T-helper 1 cell treated with Interleukin-12 subunit alpha and Interleukin-12 subunit beta and Interleukin-4 antibody, amounts not matched to agents 30 μg/mL and 1 μg/mL, for 36 hours (primary cell): ENCODE data around the gene TNRC6B.
"Not testable (repeated sequence)": the region's sequence is repeated elsewhere in the genome, so short reads cannot be mapped to it uniquely, and the experiment has no call there.

ENCODE experiments used
- H3K27ac Mint-ChIP-seq: one replicate; pipeline ENCODE4 v1.8.0; 2021; ENCODE audit warnings: mild to moderate bottlenecking, mixed read lengths
- H3K27me3 Mint-ChIP-seq: one replicate; pipeline ENCODE4 v1.8.0; 2021; ENCODE audit warnings: low read depth, mixed read lengths
- H3K36me3 Mint-ChIP-seq: one replicate; pipeline ENCODE4 v1.8.0; 2021; ENCODE audit warnings: low read depth, mixed read lengths
- H3K4me1 Mint-ChIP-seq: one replicate; pipeline ENCODE4 v1.8.0; 2021; ENCODE audit warnings: low read depth, mixed read lengths
- H3K4me3 Mint-ChIP-seq: one replicate; pipeline ENCODE4 v1.8.0; 2021; ENCODE audit warnings: mild to moderate bottlenecking, moderate library complexity, mixed read lengths
- H3K9me3 Mint-ChIP-seq: one replicate; pipeline ENCODE4 v1.8.0; 2021; ENCODE audit warnings: mixed read lengths

TNRC6B gene

DNA sequence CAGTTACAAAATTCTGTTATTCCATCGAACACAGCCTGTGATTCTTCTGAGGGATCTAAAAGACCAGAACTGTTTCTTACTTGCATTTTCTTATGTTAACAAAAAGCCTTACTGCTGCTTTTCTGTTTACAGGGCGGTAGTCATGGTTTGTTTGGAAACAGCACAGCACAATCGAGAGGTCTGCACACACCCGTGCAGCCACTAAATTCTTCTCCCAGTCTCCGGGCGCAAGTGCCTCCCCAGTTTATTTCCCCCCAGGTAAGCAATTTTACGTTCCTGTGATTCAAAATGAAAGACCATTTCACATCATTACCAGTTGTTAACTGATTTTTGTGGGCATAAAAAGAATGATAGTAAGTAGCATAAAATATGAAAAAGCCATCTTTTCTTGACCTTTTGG is 107.8 kb downstream of the TNRC6B start:
- Mint-ChIP-seq H3K4me3 (no peak overlapping the region), H3K9me3 (no peaks in the 10 kb centered on the region), H3K4me1 (peaks cover 26% of the 10 kb centered on the region), H3K36me3 (peaks cover 50% of the 10 kb centered on the region), H3K27ac (no peak overlapping the region), H3K27me3 (no peaks in the 10 kb centered on the region)

DNA sequence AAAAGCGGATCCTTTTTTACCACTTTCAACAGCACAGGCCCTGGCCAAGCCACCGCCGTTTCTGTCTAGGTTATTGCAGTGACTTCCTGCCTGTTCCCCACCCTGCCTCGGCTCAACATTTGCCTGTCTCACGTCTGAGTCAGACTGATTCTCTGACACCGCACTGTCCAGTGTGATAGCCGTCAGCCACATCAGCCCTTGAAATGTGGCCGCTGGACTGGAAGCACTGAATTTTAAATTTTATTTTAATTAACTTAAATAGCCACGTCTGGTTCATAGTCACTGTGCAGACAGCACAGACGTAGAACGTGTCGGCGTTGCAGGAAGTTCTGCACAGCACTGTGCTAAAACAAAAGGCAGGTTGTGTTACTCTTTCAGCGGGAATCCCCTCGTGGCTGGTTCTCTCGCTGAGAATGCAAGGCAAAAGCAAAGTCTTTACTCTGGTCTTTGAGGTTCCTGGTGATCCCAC is 112.3 kb downstream of the TNRC6B start:
- peaks cover 40% of the 10 kb centered on the region for H3K36me3 Mint-ChIP-seq

DNA sequence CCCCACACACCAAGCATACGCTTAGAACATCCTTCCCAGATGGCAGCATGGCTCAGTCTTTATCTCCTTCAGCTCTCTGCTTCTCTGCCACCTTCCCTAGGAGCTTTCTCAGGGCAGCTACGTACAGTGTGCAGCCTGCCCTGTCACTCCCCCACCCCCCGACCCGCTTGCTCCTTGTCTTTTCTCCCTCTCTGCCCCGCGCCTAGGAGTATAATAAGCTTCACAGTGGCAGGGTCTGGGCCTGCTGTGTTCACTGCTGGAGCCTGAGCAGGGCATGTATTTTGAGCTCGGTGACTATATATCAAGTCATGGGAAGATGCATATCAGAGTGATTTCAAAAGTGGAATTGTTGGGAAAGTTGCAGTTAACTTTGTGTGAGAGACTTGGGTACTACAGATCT is 112.8 kb downstream of the TNRC6B start:
- Mint-ChIP-seq H3K4me3 (peak overlapping the region; percentile 73), H3K4me1 (peaks cover 36% of the 10 kb centered on the region), H3K27ac (peak overlapping the region; percentile 95), H3K9me3 (no peaks in the 10 kb centered on the region), H3K36me3 (peaks cover 40% of the 10 kb centered on the region), H3K27me3 (no peaks in the 10 kb centered on the region)

More for the DNA sequence above, 112.3 kb downstream of the TNRC6B start:
- no peaks in the 10 kb centered on the region for H3K9me3 Mint-ChIP-seq
- H3K27me3 Mint-ChIP-seq = no peaks in the 10 kb centered on the region
- H3K4me1 Mint-ChIP-seq = peaks cover 38% of the 10 kb centered on the region
- peak overlapping the region; percentile 73 for H3K4me3 Mint-ChIP-seq
- H3K27ac Mint-ChIP-seq = peak overlapping the region; percentile 95

DNA sequence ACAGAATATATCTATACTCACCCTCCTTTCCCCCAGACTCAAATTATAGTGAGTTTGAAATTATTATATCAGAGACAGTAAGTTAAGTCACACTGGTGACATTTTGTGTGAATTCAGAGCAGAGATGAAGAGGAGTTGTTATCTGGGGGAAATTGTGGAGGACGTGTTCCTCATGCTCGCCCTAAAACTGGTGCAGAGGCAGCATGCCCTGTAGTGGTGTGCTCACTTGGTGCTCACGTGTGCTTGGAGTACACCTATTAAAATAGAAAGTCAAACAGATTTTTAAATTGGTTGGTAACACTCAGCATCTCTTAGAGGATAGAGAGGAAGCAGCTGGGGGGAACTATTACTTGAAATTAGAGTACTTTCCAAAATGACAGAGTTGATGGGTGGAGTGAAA is 117.0 kb downstream of the TNRC6B start:
- H3K36me3 Mint-ChIP-seq = peaks cover 30% of the 10 kb centered on the region
- H3K27ac Mint-ChIP-seq = peak overlapping the region; percentile 8
- no peak overlapping the region for H3K4me3 Mint-ChIP-seq
- H3K27me3 Mint-ChIP-seq = no peaks in the 10 kb centered on the region
- H3K9me3 Mint-ChIP-seq = no peaks in the 10 kb centered on the region
- peaks cover 24% of the 10 kb centered on the region for H3K4me1 Mint-ChIP-seq

DNA sequence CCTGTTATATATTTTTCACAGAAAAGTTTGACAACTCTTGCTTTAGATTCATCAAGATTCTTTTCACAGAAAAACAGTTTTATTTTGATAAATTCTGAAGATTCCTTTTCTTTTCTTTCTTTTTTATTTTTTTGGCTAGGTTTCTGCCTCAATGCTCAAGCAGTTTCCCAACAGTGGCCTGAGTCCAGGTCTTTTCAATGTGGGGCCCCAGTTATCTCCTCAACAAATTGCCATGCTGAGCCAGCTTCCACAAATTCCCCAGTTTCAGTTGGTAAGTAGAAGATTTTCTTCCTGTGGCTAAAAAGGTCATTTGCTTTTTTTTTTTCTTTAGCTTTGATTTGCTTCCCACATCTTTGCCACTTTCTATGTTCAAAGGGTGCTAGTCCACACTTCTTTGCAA is 122.6 kb downstream of the TNRC6B start:
- Mint-ChIP-seq H3K36me3 (peaks cover 35% of the 10 kb centered on the region), H3K27me3 (no peaks in the 10 kb centered on the region), H3K27ac (no peak overlapping the region), H3K9me3 (no peaks in the 10 kb centered on the region), H3K4me3 (no peak overlapping the region), H3K4me1 (peaks cover 14% of the 10 kb centered on the region)

DNA sequence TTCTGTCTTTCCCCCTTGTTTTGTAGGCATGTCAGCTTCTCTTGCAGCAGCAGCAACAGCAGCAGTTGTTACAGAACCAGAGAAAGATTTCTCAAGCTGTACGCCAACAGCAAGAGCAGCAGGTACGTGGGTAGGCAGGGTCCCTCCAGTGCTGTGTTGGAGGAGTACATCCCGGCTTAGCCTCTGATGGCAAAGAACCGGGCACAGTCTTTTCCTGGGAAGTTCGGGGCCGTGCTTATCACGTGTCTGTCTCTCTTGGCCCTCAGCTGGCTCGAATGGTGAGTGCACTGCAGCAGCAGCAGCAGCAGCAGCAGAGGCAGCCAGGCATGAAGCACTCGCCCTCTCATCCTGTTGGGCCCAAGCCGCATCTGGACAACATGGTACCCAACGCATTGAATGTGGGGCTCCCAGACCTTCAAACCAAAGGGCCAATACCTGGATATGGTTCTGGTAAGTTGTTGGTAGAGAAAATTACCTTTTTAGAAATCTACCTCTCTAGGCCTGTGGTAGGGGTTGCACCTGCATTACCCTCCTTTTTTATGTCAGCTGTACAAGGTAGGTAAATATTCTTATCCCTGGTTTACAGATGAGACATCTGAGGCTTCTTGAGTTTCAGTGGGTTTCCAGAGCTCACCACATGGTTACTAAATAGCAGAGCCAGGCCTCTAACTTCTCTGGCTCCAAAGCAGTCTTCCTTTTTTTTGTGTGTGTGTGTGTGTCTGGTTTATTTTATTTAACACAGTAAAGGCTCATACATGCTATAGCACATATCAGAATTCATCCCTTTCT is 123.4 kb downstream of the TNRC6B start:
- no peaks in the 10 kb centered on the region for H3K9me3 Mint-ChIP-seq
- no peaks in the 10 kb centered on the region for H3K27me3 Mint-ChIP-seq
- H3K27ac Mint-ChIP-seq = no peak overlapping the region
- H3K4me1 Mint-ChIP-seq = peaks cover 16% of the 10 kb centered on the region
- H3K36me3 Mint-ChIP-seq = peaks cover 30% of the 10 kb centered on the region
- H3K4me3 Mint-ChIP-seq = no peak overlapping the region

DNA sequence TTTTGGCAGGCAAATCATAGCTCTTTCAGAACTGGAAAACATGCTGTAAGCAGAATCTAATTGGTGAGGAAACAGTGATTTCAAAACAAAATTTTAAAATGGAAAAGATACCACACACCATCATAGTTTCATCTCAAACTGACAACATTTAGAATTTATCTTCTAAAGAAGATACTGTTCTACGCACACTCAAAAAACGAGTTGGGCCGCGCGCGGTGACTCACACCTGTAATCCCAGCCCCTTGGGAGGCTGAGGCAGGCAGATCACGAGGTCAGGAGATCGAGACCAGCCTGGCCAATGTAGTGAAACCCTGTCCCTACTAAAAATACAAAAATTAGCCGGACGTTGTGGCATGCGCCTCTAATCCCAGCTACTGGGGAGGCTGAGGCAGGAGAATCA is 124.4 kb downstream of the TNRC6B start:
- no peak overlapping the region for H3K27ac Mint-ChIP-seq
- H3K9me3 Mint-ChIP-seq = no peaks in the 10 kb centered on the region

DNA sequence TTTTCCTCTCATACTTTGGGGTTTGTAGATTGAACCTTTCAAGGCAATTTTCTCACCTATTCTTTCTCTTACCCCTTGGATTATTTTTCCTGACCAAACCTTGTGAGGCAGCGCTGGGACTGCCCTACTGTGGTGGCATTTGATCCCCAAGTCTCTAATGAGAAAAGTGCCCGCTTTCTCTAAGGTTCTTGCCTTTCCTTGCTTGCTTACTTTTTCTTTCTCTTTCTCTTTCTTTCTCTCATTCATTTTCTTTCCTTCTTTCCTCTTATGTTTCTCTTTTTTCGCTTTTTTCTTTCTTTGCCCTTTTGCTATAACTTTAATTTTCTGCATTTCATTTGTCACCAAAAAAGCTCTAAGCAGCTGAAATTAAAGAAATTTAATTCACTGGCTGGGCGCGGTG is 127.9 kb downstream of the TNRC6B start:
- Mint-ChIP-seq H3K27ac (no peak overlapping the region), H3K36me3 (peaks cover 42% of the 10 kb centered on the region), H3K4me1 (peaks cover 24% of the 10 kb centered on the region), H3K9me3 (no peaks in the 10 kb centered on the region), H3K27me3 (no peaks in the 10 kb centered on the region), H3K4me3 (no peak overlapping the region)

More for the DNA sequence above, 124.4 kb downstream of the TNRC6B start:
- Mint-ChIP-seq H3K36me3 (peaks cover 27% of the 10 kb centered on the region), H3K4me3 (no peak overlapping the region), H3K27me3 (no peaks in the 10 kb centered on the region), H3K4me1 (peaks cover 16% of the 10 kb centered on the region)

DNA sequence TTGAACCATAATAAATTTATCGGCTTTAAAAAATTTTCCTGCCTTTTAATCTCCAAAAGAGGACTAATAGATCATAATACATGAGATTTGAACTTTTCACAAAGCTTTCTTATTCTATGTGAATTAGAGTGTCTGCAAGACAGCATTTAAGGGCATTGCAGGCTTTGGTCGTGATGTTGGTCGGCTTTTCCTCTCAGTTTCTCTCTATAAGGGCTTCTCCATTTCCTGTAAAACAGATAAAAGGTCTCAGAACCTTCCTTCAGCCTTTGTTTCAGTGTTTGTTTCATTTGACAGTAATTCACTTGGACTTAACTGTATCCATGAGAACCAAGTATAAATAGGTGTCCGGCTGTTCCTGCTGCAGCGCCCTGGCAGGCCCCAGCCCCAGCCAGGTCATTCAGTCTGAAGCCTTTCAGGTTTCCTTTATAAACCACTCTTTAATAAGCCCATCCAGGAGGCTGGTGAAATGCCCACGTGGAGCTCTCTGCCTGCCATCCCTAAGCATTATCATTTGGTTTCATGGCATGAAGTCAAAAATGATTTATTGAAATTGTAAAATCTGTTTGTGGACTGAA is 131.4 kb downstream of the TNRC6B start:
- Mint-ChIP-seq H3K27ac (peak overlapping the region; percentile 21), H3K4me3 (no peak overlapping the region), H3K9me3 (no peaks in the 10 kb centered on the region), H3K36me3 (peaks cover 46% of the 10 kb centered on the region), H3K4me1 (peaks cover 16% of the 10 kb centered on the region), H3K27me3 (no peaks in the 10 kb centered on the region)

DNA sequence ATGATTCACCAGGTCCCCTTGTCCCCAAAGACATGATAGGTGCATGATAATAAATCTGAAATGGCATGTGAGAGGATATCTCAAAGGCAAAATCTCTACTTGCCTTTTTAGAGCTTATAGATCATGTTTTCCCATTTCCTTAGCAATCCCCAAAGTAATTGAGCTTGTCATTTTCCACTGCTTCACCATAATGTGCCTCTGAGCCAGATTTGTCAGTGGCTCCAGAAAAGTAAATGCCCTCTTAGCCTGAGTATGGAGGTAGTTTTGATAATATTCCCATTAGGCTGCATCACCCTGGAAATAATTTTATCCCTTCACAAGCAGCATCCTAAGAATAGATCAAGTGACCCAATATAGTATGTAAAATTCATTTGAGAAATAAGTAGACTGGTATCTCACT is 131.9 kb downstream of the TNRC6B start:
- H3K27me3 Mint-ChIP-seq = no peaks in the 10 kb centered on the region
- H3K4me1 Mint-ChIP-seq = peaks cover 16% of the 10 kb centered on the region
- H3K36me3 Mint-ChIP-seq = peaks cover 50% of the 10 kb centered on the region
- no peak overlapping the region for H3K4me3 Mint-ChIP-seq
- H3K27ac Mint-ChIP-seq = no peak overlapping the region
- no peaks in the 10 kb centered on the region for H3K9me3 Mint-ChIP-seq

DNA sequence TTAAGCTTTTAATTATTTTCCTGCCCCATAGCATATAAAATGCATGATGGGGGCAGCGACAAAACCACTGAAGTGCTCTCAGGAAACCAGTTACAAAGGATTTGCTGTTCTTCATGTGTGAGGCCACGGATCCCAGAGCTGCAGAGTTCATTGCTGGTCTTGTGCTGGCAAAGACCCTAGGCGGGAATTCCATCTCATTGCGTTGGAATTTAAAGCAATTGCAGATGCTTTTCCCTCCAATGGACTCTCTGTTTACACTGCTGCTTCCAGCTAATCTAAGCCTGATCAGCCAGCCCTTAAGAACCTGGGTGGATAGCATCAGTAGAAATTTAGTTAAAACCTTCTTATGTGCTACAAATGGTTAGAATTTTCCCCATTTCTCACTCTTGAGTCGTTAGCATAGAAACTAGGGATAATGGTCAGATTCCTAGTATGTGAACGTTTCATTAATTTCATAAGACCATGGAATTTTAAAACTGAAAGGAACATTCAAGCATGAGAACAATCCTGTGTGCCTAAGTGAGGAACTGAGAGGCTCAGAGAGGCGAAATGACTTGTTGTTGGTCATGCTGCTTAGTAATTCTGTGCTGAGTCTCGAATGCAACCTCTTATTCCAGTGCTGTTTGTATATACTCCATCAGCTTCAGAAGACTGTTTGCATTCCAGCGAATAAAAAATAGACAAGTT is 132.5 kb downstream of the TNRC6B start:
- Mint-ChIP-seq H3K36me3 (peaks cover 51% of the 10 kb centered on the region), H3K4me3 (no peak overlapping the region), H3K9me3 (no peaks in the 10 kb centered on the region), H3K4me1 (peaks cover 16% of the 10 kb centered on the region), H3K27me3 (no peaks in the 10 kb centered on the region), H3K27ac (no peak overlapping the region)

DNA sequence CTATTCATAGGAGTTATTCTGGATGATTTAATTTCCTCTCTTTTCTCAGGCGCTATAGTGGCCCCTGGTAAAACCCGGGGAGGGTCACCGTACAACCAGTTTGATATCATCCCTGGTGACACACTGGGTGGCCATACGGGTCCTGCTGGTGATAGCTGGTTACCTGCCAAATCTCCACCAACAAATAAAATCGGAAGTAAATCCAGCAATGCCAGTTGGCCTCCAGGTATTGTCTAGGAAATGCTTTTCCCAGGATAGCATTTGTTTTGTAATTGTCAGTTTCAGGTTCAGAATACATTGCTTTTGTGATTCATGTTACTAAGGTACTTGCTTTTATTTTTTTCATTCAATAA is 133.0 kb downstream of the TNRC6B start:
- no peak overlapping the region for H3K27ac Mint-ChIP-seq
- H3K36me3 Mint-ChIP-seq = peaks cover 55% of the 10 kb centered on the region

DNA sequence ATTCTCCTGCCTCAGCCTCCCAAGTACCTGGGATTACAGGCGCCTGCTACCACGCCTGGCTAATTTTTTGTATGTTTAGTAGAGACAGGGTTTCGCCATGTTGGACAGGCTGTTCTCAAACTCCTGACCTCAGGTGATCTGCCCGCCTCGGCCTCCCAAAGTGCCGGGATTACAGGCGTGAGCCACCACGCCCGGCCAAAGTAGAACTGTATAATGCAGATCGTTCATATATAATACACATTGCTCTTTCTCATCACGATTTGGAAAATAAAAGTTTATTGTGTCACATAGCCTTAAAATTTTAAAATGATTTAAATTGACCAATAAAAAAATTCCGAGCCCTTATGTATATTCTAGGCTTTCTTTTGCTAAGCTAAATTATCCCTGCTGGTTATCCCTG is 133.9 kb downstream of the TNRC6B start:
- not testable (repeated sequence) for H3K27ac Mint-ChIP-seq, H3K27me3 Mint-ChIP-seq, H3K9me3 Mint-ChIP-seq, H3K4me3 Mint-ChIP-seq
- H3K4me1 Mint-ChIP-seq = peaks cover 16% of the 10 kb centered on the region
- peaks cover 59% of the 10 kb centered on the region for H3K36me3 Mint-ChIP-seq

More for the DNA sequence above, 133.0 kb downstream of the TNRC6B start:
- Mint-ChIP-seq H3K4me3 (no peak overlapping the region), H3K9me3 (no peaks in the 10 kb centered on the region), H3K4me1 (peaks cover 14% of the 10 kb centered on the region), H3K27me3 (no peaks in the 10 kb centered on the region)

DNA sequence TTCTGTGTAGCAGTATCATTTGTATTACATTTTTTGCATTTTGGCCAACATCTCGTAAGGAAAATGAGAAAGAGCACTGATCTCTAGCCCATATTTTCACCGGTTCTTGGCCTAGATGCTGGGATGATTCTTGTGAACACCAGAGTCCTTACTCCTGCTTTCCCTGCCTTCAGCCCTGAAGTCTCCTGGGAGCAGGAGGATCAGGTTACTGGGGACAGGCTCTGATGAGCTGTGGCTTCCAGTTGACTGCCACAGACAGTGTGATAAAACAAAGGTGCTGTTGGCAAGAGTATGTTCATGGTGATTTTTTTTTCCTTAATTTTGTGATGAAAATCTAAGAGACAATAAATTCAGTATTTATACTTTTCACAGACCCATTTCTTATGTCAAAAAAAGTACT is 134.3 kb downstream of the TNRC6B start:
- Mint-ChIP-seq H3K4me3 (no peak overlapping the region), H3K4me1 (peaks cover 19% of the 10 kb centered on the region), H3K36me3 (peaks cover 63% of the 10 kb centered on the region), H3K27me3 (no peaks in the 10 kb centered on the region), H3K9me3 (no peaks in the 10 kb centered on the region), H3K27ac (no peak overlapping the region)

DNA sequence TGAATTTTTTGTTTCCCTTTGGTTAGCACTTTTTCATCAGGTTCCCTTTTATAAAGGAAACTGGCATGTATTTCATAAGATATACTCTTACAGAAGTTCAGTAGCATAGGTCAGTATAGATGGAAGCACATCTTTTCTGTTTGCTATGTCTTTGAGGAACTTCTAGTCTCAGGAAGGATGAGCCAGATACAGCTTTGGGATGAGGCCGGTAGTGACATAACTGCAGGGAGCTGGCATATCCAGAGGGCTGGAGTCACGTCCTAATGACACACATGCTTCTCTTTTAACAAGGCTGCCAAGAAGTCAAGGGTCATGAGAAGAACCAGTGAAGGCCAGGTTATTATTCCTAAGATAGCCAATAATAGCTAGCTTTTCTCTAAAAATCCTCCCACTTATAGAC is 135.3 kb downstream of the TNRC6B start:
- H3K27me3 Mint-ChIP-seq = no peaks in the 10 kb centered on the region
- H3K4me1 Mint-ChIP-seq = peaks cover 14% of the 10 kb centered on the region
- no peaks in the 10 kb centered on the region for H3K9me3 Mint-ChIP-seq
- peaks cover 65% of the 10 kb centered on the region for H3K36me3 Mint-ChIP-seq
- no peak overlapping the region for H3K27ac Mint-ChIP-seq
- no peak overlapping the region for H3K4me3 Mint-ChIP-seq
